DMS153 (cell line): ENCODE measurements around the gene CRIM1.

Experiments used
- DNase-seq: peaks from one replicate; lab custom pipeline; 2025; lab: John Stamatoyannopoulos, UW

The CRIM1 gene

DNA sequence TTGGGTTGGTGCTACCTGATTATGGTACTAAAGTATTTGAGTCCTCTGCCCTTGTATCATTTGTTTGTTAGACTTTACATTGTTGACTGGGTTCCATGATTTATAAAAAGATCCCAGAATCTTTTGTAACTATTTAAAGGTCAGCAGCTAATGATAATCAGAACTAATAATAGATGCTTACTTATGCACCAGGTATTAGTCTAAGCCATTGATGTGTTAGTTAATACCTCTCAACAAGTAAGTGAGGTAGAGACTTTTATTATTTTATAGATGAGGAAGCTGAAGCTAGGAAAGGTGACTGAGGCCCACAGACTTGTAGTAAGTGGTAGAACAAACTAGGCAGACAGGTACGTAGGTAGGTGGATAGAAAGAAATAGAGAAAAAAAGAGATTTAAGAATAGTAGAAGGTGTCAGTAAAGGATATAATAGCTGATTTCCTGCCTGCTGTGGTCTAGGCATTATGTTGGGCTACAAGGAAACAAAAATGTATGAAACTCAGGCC is 68.1 kb downstream of the CRIM1 start:
- DNase-seq, result no peak

DNA sequence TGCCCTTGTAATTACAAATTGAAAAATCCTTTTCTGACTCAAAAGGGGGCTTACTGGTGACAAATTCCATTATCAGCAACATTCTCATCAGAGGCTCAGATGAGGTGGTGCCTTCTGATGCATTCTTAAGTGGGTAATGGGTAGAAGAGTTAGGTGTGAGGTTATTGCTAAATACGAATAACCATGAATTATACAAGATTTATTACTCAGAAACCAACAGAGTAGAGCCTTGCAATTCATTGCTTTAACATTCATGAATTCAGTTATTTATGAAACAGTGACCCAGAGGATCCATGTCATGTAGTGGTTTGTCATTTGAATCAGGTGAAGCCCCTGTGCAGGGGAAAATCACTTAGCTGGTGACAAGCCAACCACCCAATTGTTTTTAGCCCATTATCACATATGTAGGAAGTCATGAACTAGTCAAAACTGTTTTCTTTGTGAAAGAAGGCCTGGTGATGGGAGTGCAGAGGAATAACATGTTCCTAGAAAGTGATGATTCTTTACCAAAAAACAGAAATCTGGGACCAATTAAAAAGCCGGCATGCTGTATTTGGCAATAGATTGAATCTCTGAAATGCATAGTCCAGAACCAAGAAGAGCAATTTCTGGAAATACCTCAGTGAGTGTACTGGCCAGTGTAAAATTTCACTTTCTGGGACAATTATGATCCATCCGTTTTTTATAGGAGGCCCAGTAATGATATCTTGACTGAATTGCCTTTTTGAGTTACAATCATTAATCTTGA is 70.2 kb downstream of the CRIM1 start:
- no peak for DNase-seq

DNA sequence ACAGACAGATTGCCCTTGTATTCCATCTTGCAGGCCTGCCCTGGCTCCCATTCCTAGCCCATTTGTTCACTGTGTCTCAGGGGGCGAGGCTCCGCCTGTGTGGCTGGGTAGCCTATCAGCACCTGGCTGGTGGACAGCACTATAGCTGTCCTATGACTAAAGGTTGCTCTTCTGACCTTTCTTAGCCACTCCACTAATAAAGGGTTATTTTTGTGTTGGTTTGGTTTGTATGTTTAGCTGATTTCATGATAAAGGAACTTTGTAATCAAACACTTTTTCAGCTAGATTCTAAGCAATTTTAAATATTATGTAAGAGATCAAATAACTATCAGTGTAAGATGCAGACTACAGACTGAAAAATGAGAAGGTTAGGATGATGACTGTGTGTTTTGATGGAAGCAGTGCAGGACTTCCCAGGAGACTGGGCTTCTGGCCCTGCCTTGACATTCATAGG is 72.2 kb downstream of the CRIM1 start:
- no peak for DNase-seq

DNA sequence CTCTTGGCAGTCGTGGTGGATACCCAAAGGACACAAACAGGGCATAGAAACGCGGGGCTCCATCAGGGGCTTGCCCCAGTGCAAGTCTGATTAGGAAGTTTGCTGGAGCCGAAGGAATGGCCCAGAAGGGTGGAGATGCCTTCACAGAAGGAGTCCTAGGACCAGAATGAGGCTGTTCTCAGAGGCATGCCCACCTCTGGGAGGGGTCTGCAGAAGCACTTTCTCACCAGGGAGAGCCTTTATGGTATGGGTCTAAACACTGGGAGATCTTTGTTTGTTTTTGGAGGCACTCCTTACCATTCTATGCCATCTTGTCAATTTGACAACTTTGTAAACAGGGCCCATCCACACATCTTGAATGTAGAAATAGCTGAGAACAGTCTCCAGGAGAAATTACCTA is 75.0 kb downstream of the CRIM1 start:
- no peak for DNase-seq

DNA sequence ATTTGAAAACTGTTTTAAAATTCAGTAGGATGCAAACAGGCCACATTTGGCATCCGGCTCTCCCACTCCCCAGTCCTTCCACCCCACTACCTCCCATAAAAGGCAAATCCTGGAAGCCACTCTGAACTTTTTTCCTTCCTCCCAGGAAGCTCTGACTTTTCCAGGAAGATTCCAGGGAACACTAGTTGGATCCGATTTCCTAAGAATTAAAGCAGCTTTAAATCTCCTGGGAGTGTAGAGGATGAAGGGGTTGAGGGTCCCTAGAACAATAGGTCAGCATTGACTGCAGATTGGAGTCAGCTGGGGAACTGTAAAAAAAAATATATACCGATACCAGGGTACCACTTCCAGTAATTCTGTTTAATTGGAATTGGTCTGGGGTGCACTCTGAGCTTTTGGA is 76.9 kb downstream of the CRIM1 start:
- no peak for DNase-seq

DNA sequence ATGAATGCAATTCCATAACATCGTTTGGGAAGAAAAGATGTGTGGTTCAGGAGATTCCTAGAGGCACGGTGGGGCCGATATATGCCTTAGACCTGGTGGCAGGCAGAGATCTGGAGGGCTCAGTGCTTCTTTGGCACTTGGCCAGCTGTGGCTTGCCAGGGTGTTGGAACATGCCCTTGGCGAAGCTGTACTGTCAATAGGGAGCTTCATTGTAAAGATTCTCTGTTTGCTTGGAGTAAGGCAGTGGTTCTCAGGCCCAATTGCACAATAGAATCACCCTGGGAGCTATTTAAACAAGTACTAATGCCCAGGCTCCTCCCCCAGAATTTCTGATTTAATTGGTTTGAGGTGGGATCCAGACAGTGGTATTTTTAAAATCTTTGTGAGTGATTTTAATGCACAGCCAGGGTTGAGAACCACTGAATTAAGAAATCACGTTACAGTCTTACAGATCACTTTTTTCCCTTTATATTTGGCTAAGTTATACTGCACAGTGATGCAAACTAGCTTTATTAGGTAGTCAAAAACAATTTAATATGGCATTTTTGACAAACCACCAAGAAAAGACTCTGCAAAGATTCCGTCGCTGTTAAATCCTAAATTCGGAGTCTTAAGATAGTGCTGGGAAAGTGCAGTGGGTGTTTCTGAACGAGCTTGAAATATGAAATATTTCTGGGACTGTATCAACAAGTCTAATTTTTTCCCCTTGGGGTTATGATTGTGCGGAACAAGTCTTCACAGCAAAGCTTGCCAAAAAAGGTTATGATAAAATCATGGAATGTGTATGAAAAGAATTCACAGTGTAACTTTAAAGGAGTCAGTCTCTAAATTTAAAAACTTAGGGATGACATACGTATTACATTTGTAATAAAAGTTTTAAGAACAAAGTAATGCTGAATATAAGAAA is 78.0 kb downstream of the CRIM1 start:
- peak; percentile 72 for DNase-seq

DNA sequence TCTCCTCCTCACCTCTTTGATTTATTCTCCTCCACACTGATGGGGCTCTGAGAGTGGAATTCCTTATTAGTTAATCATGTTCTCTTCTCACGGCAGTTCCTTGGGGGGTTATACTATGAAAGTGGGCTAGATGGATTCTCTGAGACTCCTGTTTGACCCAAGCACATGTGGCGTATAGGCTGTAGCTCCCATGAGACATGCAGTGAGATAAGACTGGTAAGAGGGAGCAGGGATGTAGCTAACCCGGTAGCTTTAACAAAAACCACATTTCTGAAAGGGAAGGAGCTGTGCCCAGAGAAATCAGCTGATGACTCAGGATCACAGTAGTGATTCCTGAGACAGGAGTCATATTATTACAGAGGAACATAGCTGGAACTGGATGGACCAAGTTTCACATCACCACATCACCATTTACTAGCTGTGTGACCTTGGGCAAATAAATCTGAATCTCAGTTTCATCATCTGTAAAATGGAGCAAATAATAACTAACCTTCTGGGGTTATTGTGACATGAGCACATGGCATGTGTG is 82.9 kb downstream of the CRIM1 start:
- DNase-seq, result no peak

DNA sequence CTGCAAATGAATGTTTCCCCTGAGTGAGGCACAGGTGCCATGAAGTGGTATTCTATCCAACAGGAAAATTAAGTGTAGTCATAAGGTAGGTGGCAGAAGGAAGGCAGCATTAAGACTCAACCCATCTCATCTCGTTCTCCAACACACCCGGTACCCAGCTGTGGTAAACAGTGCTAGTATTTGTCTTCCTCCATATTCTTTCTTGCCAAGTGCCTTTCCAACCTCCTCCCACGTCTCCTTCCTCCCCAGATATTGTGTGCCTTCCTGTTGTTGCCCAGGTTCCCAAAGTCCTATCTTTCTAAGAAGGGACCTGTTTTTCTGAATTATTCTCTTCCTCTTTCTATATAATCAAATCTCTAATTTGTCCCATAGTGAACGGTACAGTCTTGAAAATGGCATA is 83.5 kb downstream of the CRIM1 start:
- DNase-seq, result no peak

DNA sequence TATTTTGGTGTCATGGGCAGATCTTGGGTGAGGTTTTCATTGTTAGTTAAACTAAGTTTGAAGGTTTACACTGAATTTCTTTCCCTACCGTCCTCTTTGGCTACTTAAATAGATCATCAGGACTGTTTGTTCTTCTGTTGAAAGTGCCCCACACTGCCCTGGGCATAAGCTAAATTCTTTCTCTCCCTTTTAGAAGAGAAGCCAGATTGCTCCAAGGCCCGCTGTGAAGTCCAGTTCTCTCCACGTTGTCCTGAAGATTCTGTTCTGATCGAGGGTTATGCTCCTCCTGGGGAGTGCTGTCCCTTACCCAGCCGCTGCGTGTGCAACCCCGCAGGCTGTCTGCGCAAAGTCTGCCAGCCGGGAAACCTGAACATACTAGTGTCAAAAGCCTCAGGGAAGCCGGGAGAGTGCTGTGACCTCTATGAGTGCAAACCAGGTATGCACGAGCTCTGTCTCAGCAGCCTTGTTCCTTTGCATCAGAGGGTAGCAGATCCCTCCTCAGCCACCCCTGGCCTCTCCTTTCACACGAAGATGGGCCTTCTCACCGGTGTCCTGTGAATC is 85.6 kb downstream of the CRIM1 start:
- DNase-seq, result no peak

DNA sequence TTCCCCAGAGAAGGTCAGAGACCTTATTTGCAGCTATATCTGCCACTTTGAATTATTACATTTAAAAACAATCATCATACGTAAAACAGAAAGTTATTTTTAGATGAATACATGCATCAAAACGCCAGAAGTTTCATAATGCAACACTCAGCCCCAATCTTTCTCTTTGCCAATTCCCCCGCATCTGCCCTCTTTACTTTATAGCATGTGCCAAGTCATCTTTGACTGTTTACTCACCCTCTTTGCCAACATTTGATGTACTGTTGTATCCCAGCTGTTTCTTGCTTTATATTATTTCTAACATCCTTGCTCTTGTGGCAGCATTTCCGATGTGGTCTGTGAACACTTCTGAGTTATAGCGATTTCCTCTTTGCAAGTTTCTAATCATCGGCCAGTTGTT is 86.2 kb downstream of the CRIM1 start:
- no peak for DNase-seq

DNA sequence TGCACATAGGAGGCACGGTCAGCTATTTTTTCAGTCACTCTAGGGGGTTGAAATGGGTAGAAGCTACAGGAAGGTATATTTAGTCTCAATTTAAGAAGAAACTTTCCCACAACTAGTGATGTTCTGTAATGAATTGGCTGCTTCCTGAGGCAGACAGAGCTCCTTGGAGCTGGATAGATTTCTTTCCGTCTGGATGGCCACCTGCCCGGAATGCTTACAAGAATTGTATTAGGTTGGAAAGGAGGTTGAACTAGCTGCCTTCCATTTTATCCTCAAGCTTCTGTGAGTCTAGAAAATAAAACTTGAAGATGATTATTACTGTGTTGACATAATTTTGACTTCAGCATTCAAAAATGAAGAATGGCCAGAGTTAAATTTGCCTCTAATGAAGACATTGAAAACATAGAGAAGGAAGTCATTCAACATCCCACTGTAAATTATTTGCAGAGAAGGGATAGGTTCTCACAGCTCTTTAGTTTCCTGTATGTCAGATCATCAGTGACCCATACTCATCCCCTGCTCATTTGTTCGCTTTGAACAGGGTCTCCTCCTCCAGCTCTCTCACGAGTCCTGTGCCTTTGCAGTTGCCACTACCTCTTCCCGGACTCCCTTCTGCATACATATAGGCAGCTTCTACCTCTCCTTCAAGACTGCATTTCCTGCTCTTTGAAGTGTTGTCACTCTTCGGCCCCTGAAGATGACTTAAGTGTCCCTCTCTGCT is 88.8 kb downstream of the CRIM1 start:
- no peak for DNase-seq

DNA sequence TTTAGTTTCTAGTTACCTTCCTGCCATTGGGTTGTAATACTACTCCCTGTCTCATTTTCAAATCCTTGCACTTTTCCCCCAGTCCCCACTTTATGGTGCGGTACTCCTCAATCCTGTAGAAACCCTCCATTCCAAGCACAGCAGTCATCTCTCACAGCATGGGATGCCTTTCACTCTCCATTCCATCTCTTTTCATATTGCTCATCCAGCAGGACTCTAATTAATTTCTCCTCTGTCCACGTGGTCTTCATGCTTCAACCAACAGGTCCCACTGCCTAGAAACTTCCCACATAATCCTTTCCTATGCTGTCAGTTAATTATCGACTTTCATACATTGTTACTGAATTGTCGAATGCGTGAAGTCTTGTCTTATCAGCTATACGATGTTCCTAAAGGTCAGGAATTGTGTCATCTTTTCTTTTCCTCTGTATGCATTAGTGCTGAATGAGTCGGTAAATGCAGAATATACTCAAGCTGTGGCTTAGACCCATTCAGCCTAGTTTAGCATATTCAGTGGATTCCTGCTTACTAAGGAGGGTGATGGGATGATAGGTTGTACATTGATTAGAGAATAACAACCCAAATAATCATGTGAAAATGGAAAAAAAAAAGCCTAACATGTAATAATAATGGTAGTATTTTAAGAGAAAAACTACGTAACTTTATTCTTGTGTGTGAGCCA is 89.7 kb downstream of the CRIM1 start:
- DNase-seq, result no peak

DNA sequence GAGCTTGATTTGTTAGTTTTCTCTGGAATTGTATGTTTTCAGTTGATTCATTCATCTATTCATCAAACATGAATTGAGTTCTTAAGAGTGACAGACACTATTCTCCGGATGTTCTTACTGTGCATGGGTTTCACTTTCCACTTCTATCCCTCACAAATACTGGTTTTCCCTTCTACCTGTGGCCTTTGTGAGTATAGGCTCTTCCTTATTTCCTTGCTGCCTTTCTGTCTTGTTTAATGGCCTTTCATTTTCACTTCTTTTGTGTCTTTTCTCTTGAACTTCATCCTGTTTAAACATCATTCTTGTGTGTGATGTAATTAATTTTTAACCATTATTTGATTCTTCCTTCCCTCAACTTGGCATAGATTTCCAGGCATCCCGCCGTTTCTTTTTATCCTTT is 90.7 kb downstream of the CRIM1 start:
- no peak for DNase-seq

DNA sequence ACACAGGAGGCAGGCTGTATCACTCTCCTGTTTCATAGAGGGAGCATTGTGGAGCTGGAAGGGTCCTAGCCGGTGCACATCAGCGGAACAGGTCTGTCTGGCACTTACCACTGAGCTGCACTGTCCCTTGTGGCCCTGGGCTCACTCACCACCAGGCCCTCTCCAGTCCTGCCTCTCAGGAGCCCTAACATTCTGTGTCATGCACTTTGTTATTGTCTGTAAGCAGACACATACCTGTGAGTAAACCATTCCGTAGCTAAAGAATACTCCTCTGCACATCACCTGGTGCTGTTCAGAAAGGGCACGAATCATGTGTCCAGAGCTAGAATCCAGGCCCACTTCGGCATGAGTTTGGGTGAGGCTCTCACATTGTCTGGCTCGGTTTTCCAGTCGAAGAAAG is 93.6 kb downstream of the CRIM1 start:
- no peak for DNase-seq

DNA sequence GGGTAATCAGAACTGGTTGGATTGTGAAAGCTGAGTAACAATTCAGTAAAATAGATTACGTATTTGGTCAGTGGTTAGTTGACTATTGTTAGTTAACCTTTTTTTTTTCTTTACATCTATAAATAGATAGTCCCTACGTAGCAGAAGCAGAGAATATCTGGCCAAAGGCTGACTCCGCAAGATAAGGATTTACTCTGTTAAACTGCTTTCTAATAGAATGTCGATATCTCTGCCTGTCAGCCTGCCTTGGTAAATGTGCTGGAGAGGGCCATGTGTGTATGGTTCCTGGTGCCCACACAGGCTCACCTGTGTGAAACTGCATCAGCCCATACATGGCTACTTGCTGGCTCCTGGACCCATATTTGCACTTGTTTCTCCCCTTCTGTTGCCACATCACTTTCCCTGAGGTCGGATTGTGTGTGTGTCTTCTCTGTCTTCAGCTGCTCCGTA is 94.4 kb downstream of the CRIM1 start:
- DNase-seq, result no peak

DNA sequence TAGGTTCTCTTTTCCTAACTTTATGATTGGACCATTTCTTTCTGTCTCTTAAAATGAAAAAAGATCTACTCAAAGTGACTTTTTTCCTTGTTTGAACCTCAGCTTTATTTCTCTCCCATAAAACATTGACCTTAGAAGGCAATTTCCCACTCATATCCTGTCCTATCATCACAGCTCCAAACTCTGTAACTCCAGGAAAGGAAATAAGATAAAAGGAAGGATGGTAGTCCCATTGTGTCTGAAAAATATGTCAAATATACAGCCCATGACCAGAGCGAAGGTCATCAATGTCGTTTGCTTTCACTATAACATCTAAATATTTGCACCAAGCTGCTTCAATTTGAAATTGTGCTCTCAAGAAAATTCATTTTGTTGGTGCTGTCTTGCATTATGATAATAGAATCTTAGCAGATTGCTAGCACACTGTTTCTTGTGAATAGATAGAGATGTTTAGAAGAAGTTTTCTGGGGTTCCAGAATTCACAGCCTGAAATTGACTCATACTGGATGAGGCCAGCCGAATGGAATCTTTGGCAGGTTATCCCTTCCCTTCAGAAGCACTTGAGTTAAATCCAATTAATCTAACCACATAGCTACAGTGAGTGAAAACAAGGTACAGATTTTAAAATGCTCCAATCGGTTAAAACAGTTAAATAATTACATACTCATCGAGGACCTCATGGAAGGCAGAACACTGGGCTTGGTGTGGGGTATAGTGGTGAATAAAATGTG is 95.1 kb downstream of the CRIM1 start:
- DNase-seq, result no peak

DNA sequence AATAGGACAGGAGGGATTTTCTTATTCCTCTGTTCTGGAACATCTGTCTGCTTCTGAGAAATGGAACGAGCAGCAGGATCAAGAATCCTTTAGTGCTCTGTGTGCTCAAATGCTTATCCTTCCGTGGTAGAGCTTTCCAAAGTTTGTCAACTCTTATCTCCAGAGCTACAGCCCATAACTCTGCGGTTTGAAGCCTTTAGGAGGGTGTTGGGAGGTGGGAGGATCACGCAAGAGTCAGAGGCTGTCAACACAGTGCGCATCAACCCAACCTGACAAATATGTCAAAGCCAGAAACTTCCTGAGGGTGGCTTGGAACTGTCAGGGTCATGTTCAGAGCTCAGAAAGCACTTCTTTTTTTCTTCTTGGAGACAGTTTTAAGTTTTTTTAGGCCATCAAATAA is 95.9 kb downstream of the CRIM1 start:
- no peak for DNase-seq

DNA sequence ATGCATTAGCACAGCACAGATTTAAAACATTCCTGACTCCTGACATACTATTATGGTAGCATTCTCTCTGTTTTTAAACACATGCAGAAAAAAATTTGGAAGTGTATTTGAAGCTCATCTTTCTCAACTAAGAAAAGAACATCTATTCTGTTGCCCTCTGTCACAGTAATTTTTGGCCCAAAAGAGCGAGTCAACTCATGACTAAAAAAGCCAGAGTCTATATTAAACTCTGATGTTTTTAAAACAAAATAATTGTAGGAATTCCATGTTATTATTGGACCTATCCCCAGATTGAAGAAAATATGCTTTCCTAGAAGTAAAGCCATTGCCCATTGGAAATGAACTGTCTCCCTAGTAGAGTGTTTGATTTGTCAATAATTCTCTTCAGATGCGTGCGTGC is 96.7 kb downstream of the CRIM1 start:
- DNase-seq, result no peak

DNA sequence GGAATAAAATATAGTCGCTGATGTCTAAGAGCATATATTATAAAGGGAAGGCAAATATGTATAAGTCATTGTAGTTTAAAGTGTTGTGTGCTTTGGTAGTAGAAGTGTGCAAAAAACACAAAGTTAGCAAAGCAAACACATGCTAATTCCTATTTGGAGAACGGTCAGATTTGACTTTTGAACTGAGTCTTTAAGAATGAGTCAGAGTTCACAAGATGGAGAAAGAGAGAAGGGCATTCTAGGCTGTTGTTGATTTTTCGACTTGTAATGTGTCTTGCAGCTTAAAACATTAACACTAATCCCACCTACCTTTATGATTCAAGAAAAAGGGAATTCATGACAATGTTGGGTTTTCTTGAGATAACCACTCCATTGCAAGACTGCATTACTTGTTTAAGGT is 98.1 kb downstream of the CRIM1 start:
- no peak for DNase-seq

DNA sequence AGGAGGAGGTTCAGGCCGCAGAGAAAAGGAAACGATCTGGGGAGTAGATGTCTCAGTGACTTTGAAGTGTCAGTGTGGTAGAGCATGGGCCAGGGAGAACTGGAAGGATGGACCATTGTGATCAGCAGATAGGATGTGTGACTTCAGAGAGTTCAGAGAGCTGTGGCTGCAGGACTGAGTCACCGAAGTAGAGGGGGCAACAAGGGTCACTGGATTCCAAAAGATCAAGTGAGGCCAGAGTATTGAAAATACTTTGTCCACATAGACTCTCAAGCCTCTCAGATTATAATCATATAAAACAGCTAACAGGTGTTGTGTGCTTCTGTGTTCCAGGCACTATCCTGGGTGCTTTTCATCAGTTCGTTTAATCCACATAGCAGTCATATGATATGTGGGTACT is 99.4 kb downstream of the CRIM1 start:
- no peak for DNase-seq

DNA sequence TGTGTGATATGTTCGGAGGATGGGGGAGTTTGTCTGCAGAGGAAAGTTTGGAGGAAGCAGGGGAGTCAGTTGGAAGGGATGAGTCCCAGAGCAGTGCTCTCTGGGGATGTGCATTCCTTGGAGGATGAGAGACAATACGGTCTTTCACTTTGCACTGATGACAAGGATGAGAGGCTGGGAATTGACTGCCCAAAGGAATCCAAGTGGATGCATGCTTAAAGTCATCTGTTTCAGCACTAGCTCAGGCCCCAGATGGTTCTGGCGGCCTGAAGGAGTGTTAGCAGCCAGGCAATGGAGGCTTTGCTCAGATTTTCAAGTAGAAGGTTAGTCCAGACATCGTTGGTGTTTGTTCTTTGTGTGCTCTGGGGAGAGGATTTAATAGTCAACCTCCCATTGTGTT is 100.2 kb downstream of the CRIM1 start:
- no peak for DNase-seq
